Mesendoderm (in vitro differentiated cells): ENCODE measurements around the gene GATA2.

ENCODE experiments used
- DNase-seq: peaks from one replicate; pipeline ENCODE4 v3.0.0; 2013
- H2AK5ac ChIP-seq: 2 replicates; pipeline ENCODE4 v1.6.1; 2013; ENCODE audit warnings: low read length, inconsistent platforms
- H2BK120ac ChIP-seq: 2 replicates; pipeline ENCODE4 v1.6.1; 2013; ENCODE audit warnings: low read depth, mild to moderate bottlenecking, low read length, moderate library complexity, mixed read lengths
- H2BK15ac ChIP-seq: replicated peaks from 2 replicates; pipeline ENCODE4 v1.6.1; 2013; ENCODE audit warnings: low read depth, mild to moderate bottlenecking, moderate library complexity
- H2BK5ac ChIP-seq: 2 replicates; pipeline ENCODE4 v1.6.1; 2013; ENCODE audit warnings: low read length, inconsistent platforms
- H3K18ac ChIP-seq: 2 replicates; pipeline ENCODE4 v1.6.1; 2013; ENCODE audit warnings: mild to moderate bottlenecking, low read length, mixed read lengths
- H3K23ac ChIP-seq: one replicate; pipeline ENCODE4 v1.6.1; 2013; ENCODE audit warnings: low read length
- H3K27ac ChIP-seq: 2 replicates; pipeline ENCODE4 v1.5.1; 2013; ENCODE audit warnings: low read depth, mild to moderate bottlenecking, inconsistent platforms, low read length, moderate library complexity
- H3K27me3 ChIP-seq: 2 replicates; pipeline ENCODE4 v1.6.1; 2013; ENCODE audit warnings: low read length, control low read depth, mild to moderate bottlenecking, inconsistent platforms; ENCODE audit not compliant: insufficient read depth, poor library complexity
- H3K36me3 ChIP-seq: 2 replicates; pipeline ENCODE4 v1.6.1; 2013; ENCODE audit warnings: low read length, inconsistent platforms; ENCODE audit not compliant: control insufficient read depth, insufficient read depth
- H3K4ac ChIP-seq: one replicate; pipeline ENCODE4 v1.6.1; 2013; ENCODE audit warnings: low read depth, mild to moderate bottlenecking, low read length, moderate library complexity
- H3K4me1 ChIP-seq: 2 replicates; pipeline ENCODE4 v1.6.1; 2013; ENCODE audit warnings: low read depth, low read length, inconsistent platforms; ENCODE audit not compliant: control insufficient read depth
- H3K4me2 ChIP-seq: 2 replicates; pipeline ENCODE4 v1.6.1; 2013; ENCODE audit warnings: low read length
- H3K4me3 ChIP-seq: 2 replicates; pipeline ENCODE4 v1.5.1; 2013; ENCODE audit warnings: mild to moderate bottlenecking, low read length
- H3K56ac ChIP-seq: one replicate; pipeline ENCODE4 v1.6.1; 2013; ENCODE audit warnings: low read length
- H3K79me1 ChIP-seq: 2 replicates; pipeline ENCODE4 v1.6.1; 2013; ENCODE audit warnings: low read length, inconsistent platforms
- H3K79me2 ChIP-seq: 2 replicates; pipeline ENCODE4 v1.6.1; 2013; ENCODE audit warnings: mild to moderate bottlenecking, low read length; ENCODE audit not compliant: control insufficient read depth, insufficient read depth
- H3K9ac ChIP-seq: 2 replicates; pipeline ENCODE4 v1.6.1; 2013; ENCODE audit warnings: low read length, inconsistent platforms
- H4K5ac ChIP-seq: one replicate; pipeline ENCODE4 v1.6.1; 2013; ENCODE audit warnings: low read length
- H4K8ac ChIP-seq: one replicate; pipeline ENCODE4 v1.6.1; 2013; ENCODE audit warnings: low read depth, mild to moderate bottlenecking, control low read depth, low read length, moderate library complexity
- WGBS: extraction: QIAGEN DNeasy Blood & Tissue Kit; methylation state at CpG from one replicate; pipeline ENCODE4 v1.1.7; 2013; ENCODE audit warnings: low lambda C conversion rate, missing lambda C conversion rate; ENCODE audit not compliant: insufficient coverage; ENCODE audit errors: extremely low coverage; 5-methylcytosine and 5-hydroxymethylcytosine counted together

The GATA2 gene

DNA sequence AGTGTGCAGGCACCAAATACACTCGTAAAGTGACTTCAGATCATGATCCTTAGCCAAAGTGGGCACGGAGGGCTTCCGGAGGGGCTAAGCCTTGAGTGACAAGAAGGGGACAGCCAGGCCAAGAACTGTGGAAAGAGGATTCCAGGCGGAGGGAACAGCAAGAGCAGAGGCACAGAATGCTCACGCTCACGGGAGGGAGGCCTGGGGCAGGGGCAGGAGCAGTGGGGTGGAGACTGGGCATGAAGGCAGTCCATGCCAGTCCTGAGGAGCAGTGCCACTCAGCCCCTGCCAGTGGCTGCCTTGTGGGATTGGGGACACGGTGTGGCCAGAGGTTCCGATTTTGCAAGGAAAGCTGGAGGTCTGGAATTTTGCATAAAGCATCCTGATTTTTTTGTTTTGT is 62.3 kb downstream of the GATA2 start:
- Histone ChIP-seq H4K8ac (no peak overlapping the region), H3K4me3 (no peak overlapping the region), H3K23ac (no peak overlapping the region), H2BK120ac (no peak overlapping the region), H3K79me1 (no peaks in the 10 kb centered on the region), H2BK15ac (no peak overlapping the region), H2AK5ac (no peak overlapping the region), H3K4ac (no peak overlapping the region), H3K27me3 (peaks cover 11% of the 10 kb centered on the region), H4K5ac (no peak overlapping the region), H3K9ac (no peak overlapping the region), H2BK5ac (no peak overlapping the region), H3K4me1 (no peaks in the 10 kb centered on the region), H3K56ac (no peak overlapping the region), H3K79me2 (no peaks in the 10 kb centered on the region), H3K27ac (no peak overlapping the region), H3K4me2 (no peak overlapping the region), H3K36me3 (no peaks in the 10 kb centered on the region), H3K18ac (no peak overlapping the region)
- WGBS = no CpG with 5 or more reads among the region's 8 CpGs
- DNase-seq = no peak

DNA sequence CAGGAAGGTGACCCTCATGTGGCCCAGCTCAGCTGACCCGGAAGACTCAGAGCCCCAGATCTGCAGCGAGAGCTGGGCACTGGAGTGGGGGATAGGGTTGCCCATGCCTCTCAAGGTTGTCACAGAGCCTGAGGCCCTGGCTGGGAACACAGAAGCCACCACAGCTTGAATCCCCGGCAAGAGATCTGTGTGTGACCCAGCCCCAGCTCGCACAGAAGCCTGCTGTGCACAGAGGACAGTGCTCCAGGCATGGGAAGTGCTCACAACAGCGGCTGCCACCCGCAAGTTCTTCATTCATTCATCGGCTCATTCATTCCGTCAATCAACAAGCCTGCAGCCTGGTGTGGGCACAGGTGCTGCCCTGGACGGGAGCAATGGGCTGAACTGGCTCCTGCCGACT is 62.7 kb downstream of the GATA2 start:
- Histone ChIP-seq H3K79me2 (no peaks in the 10 kb centered on the region), H2BK15ac (no peak overlapping the region), H3K56ac (no peak overlapping the region), H3K18ac (no peak overlapping the region), H3K36me3 (no peaks in the 10 kb centered on the region), H3K4me1 (no peaks in the 10 kb centered on the region), H2BK5ac (no peak overlapping the region), H2AK5ac (no peak overlapping the region), H3K4me2 (no peak overlapping the region), H3K23ac (no peak overlapping the region), H3K9ac (no peak overlapping the region), H4K8ac (no peak overlapping the region), H4K5ac (no peak overlapping the region), H3K4ac (no peak overlapping the region), H3K27me3 (peaks cover 11% of the 10 kb centered on the region), H3K27ac (no peak overlapping the region), H3K4me3 (no peak overlapping the region), H2BK120ac (no peak overlapping the region), H3K79me1 (no peaks in the 10 kb centered on the region)
- no peak for DNase-seq
- WGBS = no CpG with 5 or more reads among the region's 10 CpGs

DNA sequence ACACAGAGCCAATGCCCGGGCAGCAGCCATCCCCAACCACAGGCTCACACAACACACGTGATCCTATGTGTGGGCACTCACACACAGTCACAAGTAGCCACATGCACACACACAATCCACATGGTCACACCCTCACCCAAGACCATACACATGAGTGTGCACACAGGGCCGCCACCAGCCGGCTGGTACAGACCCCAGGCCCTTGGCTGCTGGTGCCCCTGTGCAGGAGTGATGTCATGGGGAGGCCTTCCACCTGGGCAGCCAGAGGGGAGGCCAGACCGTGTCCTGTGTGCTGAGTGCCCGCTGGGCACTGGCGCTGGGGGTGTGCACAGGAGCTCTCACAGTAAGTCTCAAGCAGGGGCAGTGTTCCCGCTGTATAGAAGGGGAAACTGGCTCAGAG is 63.2 kb downstream of the GATA2 start:
- H3K4me1 ChIP-seq = no peaks in the 10 kb centered on the region
- no peak overlapping the region for H3K23ac ChIP-seq
- no peak overlapping the region for H2BK120ac ChIP-seq
- H3K18ac ChIP-seq = no peak overlapping the region
- WGBS = no CpG with 5 or more reads among the region's 8 CpGs
- H2BK5ac ChIP-seq = no peak overlapping the region
- no peak overlapping the region for H3K9ac ChIP-seq
- H2AK5ac ChIP-seq = no peak overlapping the region
- H4K8ac ChIP-seq = no peak overlapping the region
- no peak overlapping the region for H3K4me3 ChIP-seq
- H4K5ac ChIP-seq = no peak overlapping the region
- H3K4me2 ChIP-seq = no peak overlapping the region
- no peaks in the 10 kb centered on the region for H3K36me3 ChIP-seq
- DNase-seq = no peak
- H2BK15ac ChIP-seq = no peak overlapping the region
- no peak overlapping the region for H3K27ac ChIP-seq
- H3K56ac ChIP-seq = no peak overlapping the region
- H3K27me3 ChIP-seq = peaks cover 11% of the 10 kb centered on the region
- H3K79me2 ChIP-seq = no peaks in the 10 kb centered on the region
- no peaks in the 10 kb centered on the region for H3K79me1 ChIP-seq
- no peak overlapping the region for H3K4ac ChIP-seq
